HuH-7 (cell line): Measurements from ENCODE around the gene IQCN.

Experiments
- DNase-seq: peaks from one replicate; pipeline ENCODE4 v3.0.0; 2011; ENCODE audit warnings: low spot score

IQCN gene, protein sequence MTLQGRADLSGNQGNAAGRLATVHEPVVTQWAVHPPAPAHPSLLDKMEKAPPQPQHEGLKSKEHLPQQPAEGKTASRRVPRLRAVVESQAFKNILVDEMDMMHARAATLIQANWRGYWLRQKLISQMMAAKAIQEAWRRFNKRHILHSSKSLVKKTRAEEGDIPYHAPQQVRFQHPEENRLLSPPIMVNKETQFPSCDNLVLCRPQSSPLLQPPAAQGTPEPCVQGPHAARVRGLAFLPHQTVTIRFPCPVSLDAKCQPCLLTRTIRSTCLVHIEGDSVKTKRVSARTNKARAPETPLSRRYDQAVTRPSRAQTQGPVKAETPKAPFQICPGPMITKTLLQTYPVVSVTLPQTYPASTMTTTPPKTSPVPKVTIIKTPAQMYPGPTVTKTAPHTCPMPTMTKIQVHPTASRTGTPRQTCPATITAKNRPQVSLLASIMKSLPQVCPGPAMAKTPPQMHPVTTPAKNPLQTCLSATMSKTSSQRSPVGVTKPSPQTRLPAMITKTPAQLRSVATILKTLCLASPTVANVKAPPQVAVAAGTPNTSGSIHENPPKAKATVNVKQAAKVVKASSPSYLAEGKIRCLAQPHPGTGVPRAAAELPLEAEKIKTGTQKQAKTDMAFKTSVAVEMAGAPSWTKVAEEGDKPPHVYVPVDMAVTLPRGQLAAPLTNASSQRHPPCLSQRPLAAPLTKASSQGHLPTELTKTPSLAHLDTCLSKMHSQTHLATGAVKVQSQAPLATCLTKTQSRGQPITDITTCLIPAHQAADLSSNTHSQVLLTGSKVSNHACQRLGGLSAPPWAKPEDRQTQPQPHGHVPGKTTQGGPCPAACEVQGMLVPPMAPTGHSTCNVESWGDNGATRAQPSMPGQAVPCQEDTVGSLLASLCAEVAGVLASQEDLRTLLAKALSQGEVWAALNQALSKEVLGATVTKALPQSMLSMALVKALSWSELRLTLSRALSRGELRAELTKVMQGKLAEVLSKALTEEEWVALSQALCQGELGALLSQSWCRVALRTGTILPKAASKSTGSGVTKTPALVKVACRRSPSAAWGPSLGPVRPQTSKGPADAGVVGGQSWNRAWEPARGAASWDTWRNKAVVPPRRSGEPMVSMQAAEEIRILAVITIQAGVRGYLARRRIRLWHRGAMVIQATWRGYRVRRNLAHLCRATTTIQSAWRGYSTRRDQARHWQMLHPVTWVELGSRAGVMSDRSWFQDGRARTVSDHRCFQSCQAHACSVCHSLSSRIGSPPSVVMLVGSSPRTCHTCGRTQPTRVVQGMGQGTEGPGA (N-terminal part only)

DNA sequence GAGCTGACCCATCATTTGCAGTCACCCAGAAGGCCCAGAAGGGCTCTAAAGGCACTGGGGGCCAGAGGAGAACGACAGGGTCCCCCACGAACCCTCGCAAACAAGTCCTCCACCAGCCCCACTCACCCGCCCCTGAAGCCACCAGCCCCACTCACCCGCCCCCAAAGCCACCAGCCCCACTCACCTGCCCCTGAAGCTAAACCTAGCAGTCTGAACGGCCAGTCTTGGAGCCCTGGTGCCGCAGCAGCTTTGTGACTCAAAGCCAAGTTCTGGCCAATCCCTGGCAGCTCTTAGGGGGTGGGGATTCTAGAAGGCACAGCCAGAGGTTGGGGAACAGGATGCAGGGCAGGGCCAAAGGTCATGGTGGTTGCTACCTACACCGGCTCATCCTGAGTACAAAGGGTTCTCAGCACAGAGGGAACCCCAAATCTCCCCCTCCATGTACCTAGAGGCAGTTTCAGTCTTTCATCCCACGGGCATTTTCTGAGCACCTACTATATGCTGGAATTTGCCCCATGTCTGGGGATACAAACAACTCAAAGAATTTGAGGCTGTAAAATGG, at the start of gene IQCN:
TSS of gene IQCN (minus strand) at position 234 of the 562 bp plus-strand sequence. CDS start 4,974 bp downstream, outside the sequence.
- no peak for DNase-seq

DNA sequence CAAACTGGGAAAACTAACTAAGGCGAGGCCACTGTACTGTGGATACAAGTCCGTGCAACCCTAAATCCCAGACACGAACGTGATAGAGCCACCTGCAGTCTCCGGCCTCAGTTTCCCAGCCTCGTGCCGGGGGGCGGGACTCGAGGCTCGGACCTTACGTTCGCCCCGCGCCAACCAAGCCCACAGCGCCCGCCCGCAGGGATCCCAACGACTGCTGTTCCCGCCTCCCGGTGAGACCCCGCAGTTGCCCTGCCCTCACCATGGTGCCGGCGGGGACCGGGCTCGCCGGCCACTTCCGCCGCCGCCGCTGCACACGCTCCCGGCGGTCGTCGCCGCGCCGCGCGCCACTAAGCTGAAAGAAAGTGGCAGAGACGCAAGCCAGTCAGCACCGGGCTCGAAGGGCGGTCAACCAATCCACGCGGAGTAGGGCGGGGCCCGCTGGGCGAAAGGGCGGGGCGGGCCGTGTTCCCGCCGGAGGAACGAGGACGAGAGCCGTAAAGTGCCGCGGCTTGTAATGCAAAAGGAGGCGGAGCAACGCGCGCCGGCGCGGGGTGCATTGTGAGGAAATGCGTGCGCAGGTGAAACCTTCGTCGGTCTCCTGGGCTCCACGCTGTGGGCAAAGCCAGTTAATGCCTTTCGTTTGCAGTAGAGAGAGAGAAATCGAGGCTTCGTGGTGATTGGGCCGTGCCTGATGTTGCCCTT, 48.7 kb upstream of the IQCN start, which contains the start of gene LSM4:
TSS of gene LSM4 (minus strand) at position 318 of the 702 bp plus-strand sequence. CDS start at position 262, 56 bp downstream.
- DNase-seq: peak; percentile 91

DNA sequence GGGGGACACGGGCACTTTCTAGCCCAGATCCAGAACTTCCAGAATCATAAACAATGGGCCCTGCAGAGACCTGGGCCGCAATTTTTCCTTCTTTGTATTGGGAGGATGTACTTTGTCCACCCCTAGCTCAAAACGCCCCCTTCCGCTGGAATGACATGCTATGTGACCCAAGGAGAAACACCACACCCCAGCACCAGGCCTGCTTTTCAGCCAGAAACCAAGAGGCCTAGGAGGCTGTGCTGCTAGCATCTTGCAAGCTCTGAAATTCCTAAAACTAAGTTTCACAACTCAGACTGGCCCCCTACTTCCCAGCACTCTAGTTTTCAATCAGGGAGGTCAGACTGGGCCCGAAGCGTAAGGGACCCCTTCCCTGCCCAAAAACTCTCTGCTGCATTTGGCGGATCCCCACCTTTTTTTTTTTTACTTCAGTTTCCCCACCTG, 48.1 kb upstream of the IQCN start:
- DNase-seq: peak; percentile 59

DNA sequence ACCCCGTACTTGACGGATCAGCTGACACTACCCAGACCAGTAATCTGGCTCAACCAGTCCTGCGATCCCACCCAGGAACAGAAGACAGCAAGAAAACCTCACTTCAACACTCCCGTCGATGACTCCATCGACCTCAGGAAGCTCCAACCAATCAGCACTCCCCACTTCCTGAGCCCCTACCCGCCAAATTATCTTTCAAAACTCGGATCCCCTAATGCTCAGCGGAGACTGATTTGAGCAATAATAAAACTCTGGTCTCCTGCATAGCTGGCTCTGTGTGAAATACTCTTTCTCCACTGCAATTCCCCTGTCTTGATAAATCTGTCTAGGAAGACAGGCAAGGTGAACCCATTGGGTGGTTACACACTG, 47.5 kb upstream of the IQCN start:
- DNase-seq: no peak

DNA sequence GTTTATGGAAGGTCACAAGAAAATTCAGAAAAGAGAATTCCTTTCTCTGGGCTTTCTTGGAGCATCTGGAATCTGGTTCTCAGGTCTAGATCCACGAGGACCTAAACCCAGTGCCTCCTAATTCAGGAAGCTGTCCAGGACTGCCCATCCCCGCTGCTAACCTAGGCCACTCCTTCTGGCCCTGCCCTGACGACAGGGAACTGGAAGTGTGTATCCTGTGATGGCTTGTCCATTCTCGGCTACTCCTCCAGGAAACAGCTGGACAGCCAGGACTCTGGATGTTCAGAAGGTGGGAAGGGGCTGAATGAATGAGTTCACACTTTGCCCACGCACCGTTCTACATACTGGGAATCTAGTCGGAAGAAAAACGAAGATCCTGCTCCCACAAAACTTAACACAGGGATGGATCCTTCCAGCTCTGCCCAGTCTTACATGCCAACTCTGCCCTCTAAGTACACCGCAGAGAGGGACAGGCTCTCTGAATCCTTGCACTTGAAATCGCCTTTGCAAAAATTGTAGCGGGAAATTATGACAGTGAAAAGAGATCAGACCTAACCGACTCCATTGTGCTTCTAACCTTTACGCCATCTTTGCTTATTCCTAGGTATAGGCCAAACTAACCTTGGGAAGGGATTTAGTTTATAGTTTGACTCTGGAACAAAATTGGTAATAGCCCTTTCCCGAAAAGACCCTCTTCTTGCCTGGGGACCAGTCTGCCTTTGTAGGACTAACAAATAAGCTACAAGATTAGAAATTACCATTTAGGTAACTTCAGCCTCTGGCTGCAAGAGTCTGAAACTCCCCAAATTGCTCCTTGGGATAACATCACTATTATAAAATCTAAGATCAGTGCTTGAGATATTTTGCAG, 46.8 kb upstream of the IQCN start:
- DNase-seq: no peak

DNA sequence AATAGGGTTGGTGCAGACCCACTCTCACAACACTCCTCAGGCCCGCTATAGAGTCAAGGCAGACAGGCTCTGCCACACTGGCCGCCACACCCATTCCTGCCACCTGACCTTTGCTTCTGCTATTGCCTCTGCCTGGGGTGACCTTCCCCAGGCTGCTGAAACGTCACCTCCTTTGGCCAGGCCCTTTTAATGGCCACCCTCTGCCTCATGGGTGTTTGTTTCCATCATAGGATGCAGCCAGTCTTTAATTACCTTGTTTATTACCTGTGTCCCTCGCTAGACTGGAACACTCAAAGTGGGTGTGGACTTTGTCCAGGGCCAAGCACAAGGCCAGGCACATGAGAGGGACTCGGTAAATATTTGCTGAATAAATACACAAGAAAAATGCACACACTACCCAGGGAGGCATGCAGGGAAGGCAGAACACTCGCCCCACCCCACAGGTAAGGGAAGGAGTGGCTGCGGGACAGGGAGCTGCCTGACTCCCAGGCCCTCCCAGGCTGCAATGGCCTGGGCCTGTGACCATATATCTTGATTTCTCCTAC, 45.4 kb upstream of the IQCN start:
- DNase-seq: peak; percentile 64

DNA sequence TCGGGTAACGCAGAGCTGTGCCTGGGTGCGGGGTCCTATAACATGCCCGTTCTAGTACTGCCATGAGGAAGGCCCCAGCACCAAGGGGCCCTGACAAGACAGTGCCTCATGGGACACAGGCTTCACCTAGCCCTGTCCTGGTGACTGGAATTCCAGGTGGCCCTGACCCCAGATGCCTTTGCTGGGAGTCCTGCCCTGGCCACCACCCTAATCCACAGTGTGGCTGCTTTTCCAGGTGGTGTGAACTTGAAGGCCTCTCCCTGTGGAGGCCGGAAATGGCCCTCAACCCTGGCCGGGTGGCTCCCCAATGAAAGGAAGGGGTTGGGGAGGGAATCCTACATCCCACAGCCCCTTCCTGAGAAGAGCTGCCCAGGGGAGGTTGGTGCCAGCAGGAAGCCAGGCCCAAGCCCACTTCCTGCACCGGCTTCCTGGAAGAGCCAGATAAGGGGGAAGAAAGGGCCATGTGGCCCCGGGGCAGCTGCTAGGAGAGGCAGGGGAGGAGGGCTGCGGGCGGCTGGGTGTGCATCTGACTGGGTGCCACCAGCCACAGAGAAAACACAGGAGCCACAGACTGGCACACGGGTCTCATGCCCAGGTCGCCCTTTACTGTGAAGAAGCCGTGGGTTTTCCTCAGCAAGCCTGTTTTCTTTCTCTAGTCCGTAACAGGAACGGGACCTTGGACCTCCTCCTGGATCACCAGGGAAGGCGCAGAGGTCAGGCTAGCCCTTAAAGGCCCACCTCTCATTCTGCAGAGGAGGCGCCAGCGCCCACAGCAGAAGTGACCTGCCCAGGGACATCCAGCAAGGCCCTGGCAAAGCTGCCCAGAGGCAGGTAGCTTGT, 43.9 kb upstream of the IQCN start:
- no peak for DNase-seq

DNA sequence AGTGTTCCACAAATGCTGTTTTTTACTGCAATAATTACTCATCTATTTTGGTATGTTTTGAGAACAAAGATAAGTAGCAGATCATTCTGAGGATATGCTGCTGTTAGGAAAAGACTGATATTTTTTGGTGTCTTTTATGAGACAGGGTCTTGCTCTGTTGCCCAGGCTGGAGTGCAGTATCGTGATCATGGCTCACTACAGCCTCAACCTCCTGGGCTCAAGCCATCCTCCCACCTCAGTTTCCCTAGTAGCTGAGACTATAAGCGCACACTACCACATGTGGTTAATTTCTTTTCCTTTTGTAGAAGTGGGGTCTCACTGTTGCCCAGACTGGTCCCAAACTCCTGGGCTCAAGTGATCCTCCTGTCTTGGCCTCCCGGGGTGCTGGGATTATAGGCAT, 39.1 kb upstream of the IQCN start:
- DNase-seq: no peak

DNA sequence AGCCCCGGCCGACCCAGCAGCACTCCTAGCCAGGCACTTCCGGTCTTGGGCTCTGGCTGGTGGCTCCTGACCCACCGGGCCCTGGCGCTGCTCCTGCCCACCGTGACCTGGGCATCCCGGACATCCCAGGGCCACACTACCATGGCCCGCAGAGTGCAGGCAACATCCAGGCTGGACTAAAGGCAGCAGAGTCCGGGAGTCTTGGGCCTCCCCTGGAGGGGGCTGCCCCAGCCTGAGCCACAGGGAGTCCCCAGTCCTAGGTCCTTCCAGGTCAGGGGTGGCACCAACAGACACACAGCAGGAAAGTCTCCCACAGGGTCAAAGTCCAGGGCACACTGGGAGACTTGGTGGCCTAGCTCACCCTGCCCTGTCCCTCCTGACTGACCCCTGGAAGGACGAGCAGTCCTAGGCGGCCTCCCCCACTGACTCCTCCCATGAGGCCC, 37.9 kb upstream of the IQCN start:
- DNase-seq: no peak

DNA sequence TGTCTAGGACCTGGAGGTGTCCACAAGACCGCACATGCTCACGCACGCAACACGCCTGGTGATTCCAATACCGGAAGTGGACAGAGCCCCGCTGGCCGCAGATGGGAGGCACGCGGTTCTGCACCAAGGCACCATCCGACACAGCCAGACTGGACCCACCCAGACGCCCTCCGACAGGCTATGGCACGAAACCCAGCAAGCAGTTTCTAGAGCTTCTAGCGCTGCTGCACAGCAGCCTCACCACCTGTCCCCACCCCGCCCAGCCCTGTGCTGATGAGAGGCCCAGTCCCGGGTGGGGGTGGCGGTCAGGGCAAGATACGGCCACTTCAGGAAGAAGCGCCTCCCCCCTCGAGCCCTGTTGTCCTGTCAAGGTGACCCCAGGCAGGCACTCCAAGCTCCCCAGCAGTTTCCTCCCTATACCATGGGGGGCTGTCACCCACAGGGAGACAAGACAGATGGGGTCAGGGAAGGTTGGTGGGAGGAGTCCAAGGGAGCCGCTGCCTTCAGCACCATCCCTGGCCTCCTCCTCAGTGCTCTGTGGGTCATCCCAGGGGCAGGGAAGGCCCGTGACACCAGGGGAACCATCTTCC, 37.3 kb upstream of the IQCN start:
- no peak for DNase-seq

DNA sequence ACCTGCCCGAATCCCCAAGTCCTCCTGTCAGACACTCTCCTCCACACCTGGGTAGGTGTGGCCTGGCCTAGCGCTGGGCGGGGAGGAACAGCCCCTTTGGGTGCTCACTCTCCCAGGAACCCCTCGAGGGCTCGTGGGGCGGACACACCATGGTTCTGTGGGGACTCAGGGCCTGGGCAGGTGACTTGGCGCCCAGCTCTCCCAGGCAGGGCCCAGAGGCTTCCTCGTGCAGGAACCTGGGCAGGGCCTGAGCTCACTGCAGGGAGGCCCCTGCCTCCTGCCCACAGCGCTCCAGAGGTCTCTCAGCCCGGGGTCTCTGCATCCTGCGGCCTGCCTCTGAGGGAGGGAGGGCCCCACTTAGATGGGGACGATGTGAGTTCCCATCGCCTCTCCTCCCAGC, 36.7 kb upstream of the IQCN start:
- DNase-seq: no peak

DNA sequence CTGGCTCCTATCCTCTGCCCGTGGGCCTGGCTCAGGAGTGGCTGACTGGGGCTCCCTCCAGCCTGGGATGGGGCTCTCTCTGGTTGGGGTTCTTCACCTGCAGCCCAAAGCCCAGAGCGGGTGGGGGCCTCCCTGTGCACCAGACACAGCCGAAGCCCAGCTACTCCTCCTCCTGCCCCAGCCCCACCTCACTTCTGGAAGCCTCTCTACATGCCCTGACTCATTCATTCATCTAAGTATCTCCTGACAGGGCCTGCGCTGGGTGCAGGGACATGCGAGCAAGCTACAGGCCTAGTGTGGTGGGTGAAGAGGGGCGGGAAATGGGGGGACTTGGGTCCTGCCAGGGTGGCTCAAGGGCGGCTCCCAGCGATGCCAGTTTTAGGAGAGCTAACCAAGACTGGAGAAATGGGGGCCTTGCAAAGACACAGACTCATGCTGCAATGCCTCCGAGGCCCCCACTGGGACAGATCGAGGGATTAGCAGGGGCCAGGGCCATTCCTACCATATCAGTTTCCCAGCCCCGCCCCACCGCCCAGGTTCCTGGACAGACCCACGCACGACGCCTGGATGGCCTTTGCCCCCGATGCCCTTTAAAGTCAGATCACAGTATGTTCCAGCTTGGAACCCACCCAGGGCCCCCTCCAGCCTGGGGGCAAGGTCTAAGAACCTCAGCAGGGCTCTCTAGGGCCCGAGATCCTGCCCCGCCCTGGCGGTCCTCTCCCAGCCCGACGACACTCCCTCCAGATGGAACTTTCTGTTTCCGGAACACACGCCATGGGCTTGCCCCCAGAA, 36.1 kb upstream of the IQCN start:
- DNase-seq: no peak

DNA sequence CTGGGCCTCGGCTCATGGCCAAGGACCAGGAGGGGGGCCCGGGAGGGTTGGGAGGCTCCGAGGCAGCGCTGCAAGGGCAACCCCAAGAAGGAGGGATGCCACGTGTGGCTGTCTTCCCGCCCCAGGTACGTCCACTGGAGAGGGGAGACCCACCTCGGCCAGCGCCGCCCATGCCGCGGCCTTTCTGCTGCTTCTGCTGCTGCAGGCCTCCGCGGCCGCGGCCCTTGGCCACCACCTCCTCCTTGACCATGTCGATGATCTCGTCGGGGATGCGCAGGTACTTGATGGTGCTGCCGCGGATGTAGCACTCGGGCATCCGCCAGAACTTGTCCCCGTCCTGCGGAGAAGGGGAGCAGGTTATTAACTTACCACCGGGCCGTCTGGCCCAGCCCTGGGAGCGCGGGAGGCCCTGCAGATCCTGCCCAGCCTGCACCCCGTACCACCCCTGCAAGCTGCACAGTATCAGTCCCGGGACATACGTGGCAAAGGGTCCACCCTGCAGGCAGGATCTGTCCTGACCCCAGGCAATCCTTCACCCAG, 35.3 kb upstream of the IQCN start:
- DNase-seq: no peak

DNA sequence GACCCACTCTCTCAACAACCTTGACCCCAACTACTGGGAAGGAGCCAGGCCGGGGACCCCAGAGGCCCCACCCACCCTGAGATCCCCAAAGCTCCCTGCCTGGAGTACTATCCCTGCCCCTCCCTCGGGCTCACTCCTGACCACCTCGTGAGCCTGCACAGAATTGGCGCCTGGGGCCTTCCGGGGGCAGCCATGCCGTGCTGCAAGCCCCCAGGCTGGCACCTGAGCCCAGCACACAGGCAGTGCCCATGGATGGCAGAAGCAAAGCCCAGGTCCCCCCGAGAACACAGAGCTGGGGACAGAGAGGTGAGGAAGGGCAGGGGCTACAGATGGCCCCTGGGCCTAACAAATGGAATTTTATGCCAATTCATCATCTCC, 34.7 kb upstream of the IQCN start:
- no peak for DNase-seq

DNA sequence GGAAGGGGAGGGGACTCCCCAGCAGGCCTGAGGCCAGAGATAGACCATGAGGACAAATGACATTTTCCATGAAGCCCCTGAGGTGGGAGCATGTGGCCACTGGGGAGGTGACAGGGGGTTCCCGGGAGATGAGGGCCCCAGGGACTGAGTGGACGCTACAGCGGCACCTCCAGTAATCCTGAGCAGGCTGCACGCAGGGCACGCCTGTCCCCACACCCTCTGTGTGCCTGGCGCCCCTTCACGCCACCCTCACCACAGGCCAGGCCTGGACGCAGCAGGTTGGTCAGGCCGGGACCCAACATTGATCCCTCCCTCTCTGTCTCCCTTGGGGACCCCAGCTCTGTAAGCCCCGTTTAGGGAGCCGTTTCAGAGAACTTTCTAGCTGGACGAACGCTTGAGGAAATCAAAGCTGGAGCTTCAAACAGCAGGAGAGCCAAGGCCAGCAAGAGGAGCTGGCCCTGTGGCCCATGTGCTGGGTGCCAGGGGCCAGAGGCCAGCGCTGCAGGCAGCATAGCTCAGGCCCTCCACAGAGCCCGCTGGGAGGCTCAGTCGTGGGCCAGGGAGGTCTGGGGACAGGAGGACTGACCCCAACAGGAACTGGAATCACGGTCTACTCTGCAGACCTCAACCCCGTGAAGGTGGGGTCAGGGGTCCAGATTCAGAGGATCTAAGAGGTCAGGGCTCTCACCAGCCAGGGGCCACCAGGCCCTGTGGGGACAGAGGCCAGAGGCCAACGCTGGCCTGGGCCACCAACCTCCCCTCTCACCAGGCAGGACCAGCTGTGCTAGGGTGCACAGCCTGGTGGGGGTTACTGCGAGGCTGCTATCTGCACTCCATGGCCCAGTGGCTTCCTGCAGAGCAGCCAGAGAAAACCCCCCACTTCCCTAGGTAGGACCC, 34.0 kb upstream of the IQCN start:
- no peak for DNase-seq

DNA sequence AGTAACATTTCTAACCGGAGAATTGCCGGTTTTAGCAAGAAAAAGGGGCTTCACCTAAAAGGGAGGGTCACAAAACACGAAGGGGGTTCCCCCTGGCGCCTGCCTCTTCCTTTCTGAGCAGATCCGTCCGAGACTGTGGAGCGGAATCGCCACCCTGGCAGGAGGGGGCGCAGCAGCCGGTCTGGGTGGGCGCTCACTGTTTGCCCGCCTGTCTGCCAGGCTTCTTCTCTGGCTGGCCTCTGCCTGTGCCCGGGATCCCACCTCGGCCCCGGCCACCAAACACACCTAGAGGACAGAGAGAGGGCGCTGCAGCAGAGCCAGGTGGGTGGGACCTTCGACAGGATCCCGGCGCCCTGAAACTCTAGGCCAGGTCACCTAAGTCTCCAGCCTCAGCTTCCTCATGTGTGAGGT, 33.0 kb upstream of the IQCN start:
- no peak for DNase-seq
